OCI-LY3 (cell line): ENCODE data around the gene PIK3R2.

Experiments used
- CTCF ChIP-seq: fragments of 200-600, 300-600 bp; sonication (generic); IDR thresholded peaks from 2 replicates; pipeline ENCODE4 v1.5.1; 2014; ENCODE audit warnings: antibody characterized with exemption, low read length, low read depth
- EZH2phosphoT487 ChIP-seq: fragments of 200-600 bp; shearing (Covaris generic); IDR thresholded peaks from 2 replicates; pipeline ENCODE4 v1.6.1; 2018; ENCODE audit warnings: antibody characterized with exemption, mixed run types, low read depth

DNA sequence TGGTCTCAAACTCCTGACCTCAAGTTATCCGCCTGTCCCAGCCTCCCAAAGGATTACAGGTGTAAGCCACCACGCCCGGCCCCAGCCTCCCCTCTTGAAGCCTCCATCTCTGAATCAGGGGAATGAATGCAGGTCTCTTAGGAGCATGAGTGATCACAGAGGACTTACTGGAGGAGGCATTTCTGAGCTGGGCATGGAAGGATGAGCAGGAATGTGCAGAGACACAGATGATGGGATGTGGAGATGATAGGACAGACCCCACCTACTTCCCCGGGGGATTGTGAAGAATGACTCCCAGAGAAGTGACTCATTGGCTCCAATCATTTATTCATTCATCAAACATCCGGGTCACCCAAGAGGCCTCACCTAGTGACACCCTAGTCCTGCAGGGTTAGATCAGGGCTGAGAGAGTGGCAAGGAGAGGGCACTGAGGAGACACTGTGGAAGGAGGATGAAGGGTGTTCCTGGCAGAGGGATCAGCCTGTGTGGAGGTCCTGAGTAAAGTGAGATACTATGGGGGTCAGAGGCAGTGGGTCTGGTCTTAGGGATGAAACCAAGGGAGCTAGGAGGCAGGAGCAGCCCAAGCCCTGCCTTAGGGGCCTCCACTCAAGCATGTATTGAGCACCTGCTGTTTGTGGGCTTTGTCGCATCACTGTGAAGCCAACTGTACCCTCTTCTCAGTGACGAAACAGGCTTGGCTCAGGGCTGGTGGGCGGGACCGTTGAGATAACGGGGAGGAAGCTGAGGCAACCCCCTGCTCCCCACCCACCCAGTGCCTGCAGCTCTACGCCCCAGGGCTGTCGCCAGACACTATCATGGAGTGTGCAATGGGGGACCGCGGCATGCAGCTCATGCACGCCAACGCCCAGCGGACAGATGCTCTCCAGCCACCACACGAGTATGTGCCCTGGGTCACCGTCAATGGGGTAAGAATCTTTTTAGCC, 23.7 kb downstream of the PIK3R2 start:
- TF ChIP-seq CTCF (no peak), EZH2phosphoT487 (no peak)
